ENCODE data around the gene SMAD1. TPM values are rescaled to one million over a fixed set of nuclear protein-coding genes. Genes with fewer than 3 reads are reported as not detected.

SMAD1 gene
- total RNA-seq, 2 donors from 2014 or later = 40.4 to 47.3 TPM

GRCh38 chr4:145524552-145524951 is 42.9 kb downstream of the SMAD1 start:
- no peak overlapping the region for H3K4me3 ChIP-seq
- no peaks in the 10 kb centered on the region for H3K36me3 ChIP-seq
- no peaks in the 10 kb centered on the region for H3K4me1 ChIP-seq
- no peaks in the 10 kb centered on the region for H3K9me3 ChIP-seq
- no peaks in the 10 kb centered on the region for H3K27me3 ChIP-seq
- TF ChIP-seq CTCF (IDR thresholded peaks at IDR 0.05) = no peak
- H3K9ac ChIP-seq (ENCODE audit: low read depth in 2 of 2, low read length in 2 of 2) = no peak overlapping the region
- DNase-seq = no peak
- intact Hi-C loops (cut with DNase I) = no loop called here
- H3K27ac ChIP-seq = no peak overlapping the region

GRCh38 chr4:145525291-145525740 is 43.7 kb downstream of the SMAD1 start:
- Histone ChIP-seq H3K27me3 (no peaks in the 10 kb centered on the region), H3K9me3 (no peaks in the 10 kb centered on the region), H3K27ac (no peak overlapping the region), H3K4me1 (peaks cover 3% of the 10 kb centered on the region), H3K9ac (ENCODE audit: low read depth in 2 of 2, low read length in 2 of 2) (no peak overlapping the region), H3K4me3 (no peak overlapping the region), H3K36me3 (no peaks in the 10 kb centered on the region)
- intact Hi-C loops (cut with DNase I) = no loop called here
- no peak for TF ChIP-seq CTCF (IDR thresholded peaks at IDR 0.05)
- DNase-seq = no peak

GRCh38 chr4:145527773-145528172 is 46.1 kb downstream of the SMAD1 start:
- Histone ChIP-seq H3K27me3 (no peaks in the 10 kb centered on the region), H3K9me3 (no peaks in the 10 kb centered on the region), H3K4me1 (peaks cover 3% of the 10 kb centered on the region), H3K4me3 (no peak overlapping the region), H3K36me3 (no peaks in the 10 kb centered on the region), H3K27ac (no peak overlapping the region), H3K9ac (ENCODE audit: low read depth in 2 of 2, low read length in 2 of 2) (no peak overlapping the region)
- intact Hi-C loops (cut with DNase I) = no loop called here
- no peak for DNase-seq
- TF ChIP-seq CTCF (IDR thresholded peaks at IDR 0.05) = no peak

- TF ChIP-seq CTCF (IDR thresholded peaks at IDR 0.05) = no peak
- no peaks in the 10 kb centered on the region for H3K9me3 ChIP-seq
- no peak overlapping the region for H3K27ac ChIP-seq
- no peaks in the 10 kb centered on the region for H3K36me3 ChIP-seq
- H3K4me3 ChIP-seq = no peak overlapping the region
- no peak overlapping the region for H3K9ac ChIP-seq (ENCODE audit: low read depth in 2 of 2, low read length in 2 of 2)
- peaks cover 3% of the 10 kb centered on the region for H3K4me1 ChIP-seq
- H3K27me3 ChIP-seq = no peaks in the 10 kb centered on the region
- no peak for DNase-seq
- intact Hi-C loops (cut with DNase I) = no loop called here
Observed at GRCh38 chr4:145528601-145529000, 46.9 kb downstream of the SMAD1 start.

- intact Hi-C loops (cut with DNase I) = no loop called here
- DNase-seq = no peak
- H3K36me3 ChIP-seq = no peaks in the 10 kb centered on the region
- no peaks in the 10 kb centered on the region for H3K27me3 ChIP-seq
- H3K9me3 ChIP-seq = no peaks in the 10 kb centered on the region
- H3K27ac ChIP-seq = no peak overlapping the region
- no peak overlapping the region for H3K9ac ChIP-seq (ENCODE audit: low read depth in 2 of 2, low read length in 2 of 2)
- no peak overlapping the region for H3K4me3 ChIP-seq
- TF ChIP-seq CTCF (IDR thresholded peaks at IDR 0.05) = no peak
- H3K4me1 ChIP-seq = peaks cover 3% of the 10 kb centered on the region
Observed at GRCh38 chr4:145530189-145530588, 48.5 kb downstream of the SMAD1 start.

- intact Hi-C loops (cut with DNase I) = no loop called here
- Histone ChIP-seq H3K9me3 (no peaks in the 10 kb centered on the region), H3K27ac (no peak overlapping the region), H3K9ac (ENCODE audit: low read depth in 2 of 2, low read length in 2 of 2) (no peak overlapping the region), H3K36me3 (no peaks in the 10 kb centered on the region), H3K4me3 (no peak overlapping the region), H3K27me3 (no peaks in the 10 kb centered on the region), H3K4me1 (peaks cover 3% of the 10 kb centered on the region)
- no peak for DNase-seq
- TF ChIP-seq CTCF (IDR thresholded peaks at IDR 0.05) = no peak
Observed at GRCh38 chr4:145530662-145531061, 49.0 kb downstream of the SMAD1 start.

Measured in colonic mucosa (tissue), 4 donors.